Kidney epithelial cell (primary cell): ENCODE data around the gene PCAT7. TPM values are rescaled to one million over a fixed set of nuclear protein-coding genes. Genes with fewer than 3 reads are reported as not detected.
A peak's percentile ranks its signal among the peaks of the same experiment; 100 is the strongest.

Experiments
- DNase-seq: peaks from one replicate; pipeline ENCODE4 v3.0.0-alpha.2; 2010; ENCODE audit warnings: low read depth
- H3K27me3 ChIP-seq: 2 replicates; pipeline ENCODE4 v1.6.0; 2011; ENCODE audit warnings: low read length; ENCODE audit not compliant: control insufficient read depth, insufficient read depth
- H3K36me3 ChIP-seq: 2 replicates; pipeline ENCODE4 v1.5.1; 2011; ENCODE audit warnings: low read length; ENCODE audit not compliant: control insufficient read depth, insufficient read depth
- H3K4me3 ChIP-seq: 2 replicates; pipeline ENCODE4 v1.5.1; 2011; ENCODE audit warnings: low read depth, mild to moderate bottlenecking, control low read depth, low read length
- total RNA-seq: library from RNA; depleted of rRNA; stranded (reverse); fragments of >200 nt; gene quantifications from 2 replicates; pipeline ENCODE4 v1.2.3, GENCODE V29; 2015
- TF ChIP-seq, protein P1 (sequence below): IDR thresholded peaks from 2 replicates; pipeline ENCODE4 v1.5.1; 2011; ENCODE audit warnings: mild to moderate bottlenecking, moderate library complexity, low read length, control low read depth, inconsistent platforms; ENCODE audit not compliant: insufficient read depth, poor library complexity, severe bottlenecking

Gene PCAT7
- total RNA-seq, 1 donor from 2014 or later, result not detected

DNA sequence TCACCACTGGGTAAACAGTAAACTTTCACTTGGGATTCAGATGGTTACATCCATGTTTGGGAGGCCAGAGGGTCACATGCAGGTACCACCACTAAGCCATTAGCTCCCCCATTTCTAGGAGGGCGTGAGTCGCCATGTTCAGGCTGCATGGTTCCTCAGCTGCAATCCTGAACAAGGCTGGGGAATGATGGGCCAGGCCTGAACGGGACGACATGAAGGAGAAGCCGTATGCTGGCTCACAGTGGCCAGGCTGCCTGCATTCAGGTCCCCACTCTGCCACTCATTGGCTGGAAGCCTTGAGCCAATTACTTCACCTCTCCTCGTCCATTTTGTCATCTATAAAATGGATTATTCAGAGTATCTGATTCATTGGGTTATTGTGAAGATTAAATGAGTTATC is 47.8 kb downstream of the PCAT7 start:
- H3K4me3 ChIP-seq, result no peak overlapping the region
- no peaks in the 10 kb centered on the region for H3K36me3 ChIP-seq
- DNase-seq, result no peak
- TF ChIP-seq, protein P1, sequence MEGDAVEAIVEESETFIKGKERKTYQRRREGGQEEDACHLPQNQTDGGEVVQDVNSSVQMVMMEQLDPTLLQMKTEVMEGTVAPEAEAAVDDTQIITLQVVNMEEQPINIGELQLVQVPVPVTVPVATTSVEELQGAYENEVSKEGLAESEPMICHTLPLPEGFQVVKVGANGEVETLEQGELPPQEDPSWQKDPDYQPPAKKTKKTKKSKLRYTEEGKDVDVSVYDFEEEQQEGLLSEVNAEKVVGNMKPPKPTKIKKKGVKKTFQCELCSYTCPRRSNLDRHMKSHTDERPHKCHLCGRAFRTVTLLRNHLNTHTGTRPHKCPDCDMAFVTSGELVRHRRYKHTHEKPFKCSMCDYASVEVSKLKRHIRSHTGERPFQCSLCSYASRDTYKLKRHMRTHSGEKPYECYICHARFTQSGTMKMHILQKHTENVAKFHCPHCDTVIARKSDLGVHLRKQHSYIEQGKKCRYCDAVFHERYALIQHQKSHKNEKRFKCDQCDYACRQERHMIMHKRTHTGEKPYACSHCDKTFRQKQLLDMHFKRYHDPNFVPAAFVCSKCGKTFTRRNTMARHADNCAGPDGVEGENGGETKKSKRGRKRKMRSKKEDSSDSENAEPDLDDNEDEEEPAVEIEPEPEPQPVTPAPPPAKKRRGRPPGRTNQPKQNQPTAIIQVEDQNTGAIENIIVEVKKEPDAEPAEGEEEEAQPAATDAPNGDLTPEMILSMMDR, result no peak
- peaks cover 6% of the 10 kb centered on the region for H3K27me3 ChIP-seq

DNA sequence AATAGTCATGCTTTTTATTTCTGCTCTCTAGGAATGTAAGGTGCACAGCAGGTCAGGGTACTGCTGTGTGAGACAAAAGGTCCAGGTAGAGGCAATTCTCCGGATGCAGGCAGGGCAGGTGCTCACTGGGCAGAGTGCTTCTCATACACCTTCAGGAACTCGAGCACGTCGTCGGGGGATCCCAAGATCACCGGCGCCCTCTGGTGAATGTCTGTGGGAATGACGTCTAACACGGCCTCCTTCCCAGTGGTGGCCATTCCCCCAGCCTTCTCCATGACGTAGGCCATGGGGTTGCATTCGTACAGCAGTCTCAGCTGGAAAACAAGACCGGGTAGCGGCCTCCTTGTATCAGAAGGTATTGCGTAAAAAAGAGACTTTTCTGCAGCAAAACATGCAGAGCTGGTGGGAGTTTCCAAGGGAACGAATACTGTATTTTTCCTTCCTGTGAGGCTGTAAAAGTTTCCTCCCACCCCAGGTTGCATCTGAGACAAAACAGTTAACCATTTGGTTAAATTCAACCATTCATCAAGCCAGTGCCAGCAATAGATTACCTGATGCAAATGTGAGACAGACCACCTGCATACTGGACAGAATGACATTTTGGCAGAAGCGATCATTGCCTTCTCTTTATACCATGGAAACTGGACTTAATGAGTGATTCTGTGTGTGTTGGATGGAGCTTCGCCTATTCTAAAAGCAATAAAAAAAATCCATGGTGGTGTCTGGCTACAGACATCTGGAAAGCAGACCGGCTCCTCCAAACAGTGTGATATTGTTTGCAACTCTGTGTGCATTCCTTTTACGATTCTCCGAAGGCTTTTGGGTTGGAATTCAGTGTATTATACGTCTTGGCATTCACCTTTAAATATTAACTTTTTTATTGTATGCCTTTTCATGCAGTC is 48.6 kb downstream of the PCAT7 start:
- no peaks in the 10 kb centered on the region for H3K36me3 ChIP-seq
- no peak for DNase-seq
- peaks cover 11% of the 10 kb centered on the region for H3K27me3 ChIP-seq
- TF ChIP-seq, protein P1, result peak; percentile 66
- H3K4me3 ChIP-seq, result no peak overlapping the region

DNA sequence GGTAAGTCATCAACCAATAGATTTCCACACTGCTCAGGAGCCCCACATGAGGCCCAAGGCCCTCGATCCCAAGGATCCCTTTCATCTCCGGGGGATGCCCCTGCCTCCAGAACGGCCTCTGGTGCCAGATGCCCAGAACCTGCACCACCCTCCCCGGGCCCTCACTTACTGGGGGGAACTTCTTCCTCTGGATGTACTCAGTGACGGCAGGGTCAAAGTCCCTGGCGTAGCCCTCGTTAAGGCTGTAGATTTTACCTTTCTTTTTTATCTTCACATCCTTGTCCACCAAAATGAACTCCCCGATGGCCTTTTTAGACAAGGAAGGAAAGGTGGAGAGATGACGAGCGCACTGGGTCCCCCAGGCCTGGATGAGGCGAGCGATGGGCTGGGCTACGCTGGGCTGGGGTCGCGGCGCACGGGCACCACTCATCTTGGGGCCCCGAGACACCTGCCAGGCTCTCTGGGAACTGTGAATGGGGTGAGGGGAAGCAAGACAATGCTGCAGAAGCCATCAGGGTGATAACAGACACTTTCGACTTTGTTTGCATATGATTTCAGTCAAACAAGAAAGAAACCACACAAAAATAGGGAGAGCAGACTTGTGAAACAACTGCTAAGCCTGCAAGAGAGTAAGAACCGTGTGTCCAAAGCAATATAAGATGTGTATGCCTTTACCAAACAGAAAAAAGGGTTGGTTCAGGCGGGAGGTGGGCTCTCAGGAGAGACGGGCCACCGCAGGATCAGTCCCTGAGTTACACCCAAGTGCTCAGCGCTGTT is 52.0 kb downstream of the PCAT7 start:
- TF ChIP-seq, protein P1, result no peak
- Histone ChIP-seq H3K27me3 (peaks cover 14% of the 10 kb centered on the region), H3K36me3 (no peaks in the 10 kb centered on the region), H3K4me3 (no peak overlapping the region)
- DNase-seq, result no peak

DNA sequence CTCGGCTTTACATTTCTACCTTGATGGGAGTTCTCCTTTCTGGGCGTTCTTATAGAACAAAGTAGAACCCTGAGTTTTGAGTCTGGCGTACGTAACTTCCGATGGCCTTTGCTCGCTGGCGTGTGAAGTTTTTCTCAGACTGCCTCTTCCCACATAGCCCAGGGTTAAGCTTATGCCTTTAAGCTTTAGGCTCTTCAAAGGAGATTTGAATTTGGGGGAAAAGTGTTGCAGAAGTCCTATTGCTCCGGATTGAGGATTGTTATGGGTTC is 52.5 kb downstream of the PCAT7 start:
- TF ChIP-seq, protein P1, result no peak
- DNase-seq, result no peak
- Histone ChIP-seq H3K36me3 (no peaks in the 10 kb centered on the region), H3K27me3 (peaks cover 14% of the 10 kb centered on the region), H3K4me3 (no peak overlapping the region)

DNA sequence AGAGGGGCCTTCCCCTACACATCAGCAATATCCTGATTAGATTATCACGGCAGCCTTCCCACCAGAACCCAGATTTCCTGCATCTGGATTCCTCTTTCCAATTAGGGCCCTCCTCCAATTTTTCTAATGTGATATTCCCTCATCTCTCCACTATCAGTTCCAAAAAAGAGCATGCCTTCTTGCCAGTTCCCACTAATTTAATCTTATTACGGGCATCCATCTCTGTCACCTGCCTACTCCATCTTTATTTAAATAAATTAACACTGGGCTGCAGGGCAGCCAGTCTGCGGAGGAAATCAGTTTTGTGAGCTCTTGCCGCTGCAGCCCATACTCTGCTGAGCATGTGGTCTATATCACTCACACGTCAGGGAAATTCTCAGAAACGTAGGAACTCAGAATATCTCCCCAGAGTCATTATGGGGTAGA is 55.3 kb downstream of the PCAT7 start:
- DNase-seq, result no peak
- Histone ChIP-seq H3K36me3 (no peaks in the 10 kb centered on the region), H3K4me3 (no peak overlapping the region), H3K27me3 (peaks cover 13% of the 10 kb centered on the region)
- TF ChIP-seq, protein P1, result no peak
